H1 (cell line): ENCODE results near the gene ATXN7. TPM values are rescaled to one million over a fixed set of nuclear protein-coding genes. Genes with fewer than 3 reads are reported as not detected.

Source experiments
- CTCF ChIA-PET: fragments of 300-600 bp; sonication (Branson Sonifier 250); formaldehyde crosslinking; loops from one replicate; lab custom pipeline; 2021; ENCODE audit not compliant: partially characterized antibody; lab: Charles Lee
- POLR2A ChIA-PET: fragments of 300-600 bp; sonication (Branson Sonifier 250); formaldehyde crosslinking; loops from one replicate; lab custom pipeline; 2021; ENCODE audit warnings: inconsistent platforms; ENCODE audit not compliant: partially characterized antibody; lab: Charles Lee
- DNase-seq, 2 experiments: peaks; one replicate each; pipeline versions ENCODE4 v3.0.0 to v3.0.0-alpha.2; 2010 to 2022; ENCODE audit warnings: low spot score in 2 of 2, low read depth in 1 of 2, mixed read lengths in 1 of 2
- FAIRE-seq: peaks from 2 replicates; lab custom pipeline; 2011; peaks lifted over from hg19 to GRCh38; lab: Jason Lieb, UNC
- H2AFZ ChIP-seq: 2 replicates; pipeline ENCODE4 v1.8.1; 2012; ENCODE audit warnings: low read length, inconsistent platforms
- H2AK5ac ChIP-seq: 2 replicates; pipeline ENCODE4 v1.6.1; 2013; ENCODE audit warnings: low read depth, low read length
- H2BK120ac ChIP-seq: replicated peaks from 2 replicates; pipeline ENCODE3; 2013; ENCODE audit warnings: low read depth, low read length, inconsistent platforms
- H2BK12ac ChIP-seq: 2 replicates; pipeline ENCODE4 v1.6.1; 2013; ENCODE audit warnings: low read depth, low read length
- H2BK15ac ChIP-seq: 2 replicates; pipeline ENCODE4 v1.6.1; 2013; ENCODE audit warnings: low read length
- H2BK20ac ChIP-seq: 2 replicates; pipeline ENCODE4 v1.6.1; 2013; ENCODE audit warnings: low read length
- H2BK5ac ChIP-seq: 2 replicates; pipeline ENCODE4 v1.6.1; 2013; ENCODE audit warnings: low read depth, low read length
- H3K14ac ChIP-seq: 2 replicates; pipeline ENCODE4 v1.6.1; 2013; ENCODE audit warnings: inconsistent platforms; ENCODE audit not compliant: insufficient read length
- H3K18ac ChIP-seq: 2 replicates; pipeline ENCODE4 v1.6.1; 2013; ENCODE audit warnings: low read length; ENCODE audit errors: extremely low read depth
- H3K23ac ChIP-seq: 2 replicates; pipeline ENCODE4 v1.6.1; 2013; ENCODE audit warnings: inconsistent platforms; ENCODE audit not compliant: insufficient read length
- H3K23me2 ChIP-seq: 2 replicates; pipeline ENCODE4 v1.6.1; 2013; ENCODE audit warnings: low read depth, low read length
- H3K27ac ChIP-seq: 2 replicates; pipeline ENCODE4 v1.6.1; 2011; ENCODE audit warnings: low read depth, low read length, inconsistent platforms
- H3K27me3 ChIP-seq, 4 experiments: replicated peaks in 1 of 4; 1 replicate in 1 of 4; 2 replicates in 3 of 4; pipeline versions ENCODE4 v1.6.1 to v1.8.1; 2011 to 2013; ENCODE audit warnings: low read length in 3 of 4, mild to moderate bottlenecking in 3 of 4, inconsistent platforms in 2 of 4, mixed read lengths in 2 of 4, moderate library complexity in 1 of 4; ENCODE audit not compliant: control insufficient read depth in 3 of 4, insufficient read depth in 3 of 4; ENCODE audit errors: extremely low read depth in 1 of 4
- H3K36me3 ChIP-seq, 4 experiments: 2 replicates each; pipeline versions ENCODE4 v1.6.1 to v1.8.1; 2011 to 2013; ENCODE audit warnings: mild to moderate bottlenecking in 4 of 4, low read length in 3 of 4, moderate library complexity in 2 of 4, control low read depth in 1 of 4, inconsistent platforms in 1 of 4; ENCODE audit not compliant: insufficient read depth in 4 of 4, control insufficient read depth in 2 of 4
- H3K4ac ChIP-seq: replicated peaks from 2 replicates; pipeline ENCODE3; 2013; ENCODE audit warnings: low read length, low read depth, mixed read lengths, inconsistent platforms; ENCODE audit not compliant: insufficient read length
- H3K4me1 ChIP-seq, 4 experiments: replicated peaks in 1 of 4; 1 replicate in 1 of 4; 2 replicates in 3 of 4; pipeline versions ENCODE4 v1.6.1 to v1.8.1; 2011 to 2013; ENCODE audit warnings: low read length in 3 of 4, inconsistent platforms in 2 of 4, mixed read lengths in 1 of 4; ENCODE audit not compliant: insufficient read depth in 4 of 4, control insufficient read depth in 3 of 4
- H3K4me2 ChIP-seq, 2 experiments: 2 replicates each; pipeline versions ENCODE4 v1.6.1 to v1.8.1; 2011 to 2013; ENCODE audit warnings: low read depth in 2 of 2, low read length in 2 of 2, control low read depth in 1 of 2, inconsistent platforms in 1 of 2, mild to moderate bottlenecking in 1 of 2; ENCODE audit not compliant: insufficient read depth in 1 of 2
- H3K4me3 ChIP-seq, 4 experiments: fragments of 200-600, 300-600 bp in 1 of 4; sonication (generic), shearing (Covaris generic), sonication (Bioruptor Twin) in 1 of 4; 2 replicates each; pipeline versions ENCODE4 v1.5.1 to v1.8.1; 2011 to 2016; ENCODE audit warnings: low read length in 4 of 4, low read depth in 3 of 4, control low read depth in 2 of 4, inconsistent platforms in 2 of 4, mild to moderate bottlenecking in 2 of 4, mixed read lengths in 1 of 4, moderate library complexity in 1 of 4; ENCODE audit not compliant: insufficient read depth in 2 of 4; ENCODE audit errors: extremely low read depth in 1 of 4
- H3K56ac ChIP-seq: replicated peaks from 2 replicates; pipeline ENCODE3; 2013; ENCODE audit warnings: low read depth, mild to moderate bottlenecking, mixed read lengths, low read length, inconsistent platforms; ENCODE audit not compliant: insufficient read length
- H3K79me1 ChIP-seq: 2 replicates; pipeline ENCODE4 v1.6.1; 2013; ENCODE audit warnings: low read depth, low read length, control low read depth
- H3K79me2 ChIP-seq, 2 experiments: 2 replicates each; pipeline versions ENCODE4 v1.6.1 to v1.8.1; 2012 to 2013; ENCODE audit warnings: low read length in 2 of 2, mild to moderate bottlenecking in 2 of 2, inconsistent platforms in 1 of 2; ENCODE audit not compliant: insufficient read depth in 2 of 2, control insufficient read depth in 1 of 2
- H3K9ac ChIP-seq, 4 experiments: replicated peaks in 1 of 4; 1 replicate in 1 of 4; 2 replicates in 3 of 4; pipeline versions ENCODE4 v1.6.1 to v1.8.1; 2011 to 2013; ENCODE audit warnings: low read depth in 3 of 4, low read length in 3 of 4, control low read depth in 2 of 4, mild to moderate bottlenecking in 2 of 4, moderate library complexity in 2 of 4, inconsistent platforms in 1 of 4; ENCODE audit errors: extremely low read depth in 1 of 4
- H3K9me3 ChIP-seq, 2 experiments: 2 replicates each; pipeline versions ENCODE4 v1.6.1 to v1.8.1; 2012 to 2013; ENCODE audit warnings: mild to moderate bottlenecking in 2 of 2, moderate library complexity in 2 of 2, control low read depth in 1 of 2, inconsistent platforms in 1 of 2, low read depth in 1 of 2, low read length in 1 of 2, mixed read lengths in 1 of 2; ENCODE audit not compliant: insufficient read depth in 2 of 2
- H4K20me1 ChIP-seq, 2 experiments: replicated peaks in 1 of 2; 2 replicates each; pipeline versions ENCODE3 to v1.8.1; 2011 to 2013; ENCODE audit warnings: inconsistent platforms in 2 of 2, low read length in 2 of 2, mild to moderate bottlenecking in 1 of 2; ENCODE audit not compliant: insufficient read depth in 2 of 2, control insufficient read depth in 1 of 2
- H4K5ac ChIP-seq: 2 replicates; pipeline ENCODE4 v1.6.1; 2013; ENCODE audit warnings: low read length, low read depth, mixed read lengths, inconsistent platforms; ENCODE audit not compliant: insufficient read length
- H4K8ac ChIP-seq: 2 replicates; pipeline ENCODE4 v1.8.0; 2013; ENCODE audit warnings: mild to moderate bottlenecking, moderate library complexity, low read length, inconsistent platforms; ENCODE audit not compliant: insufficient read depth; ENCODE audit errors: extremely low read depth
- H4K91ac ChIP-seq: replicated peaks from 2 replicates; pipeline ENCODE3; 2013; ENCODE audit warnings: low read length, mixed read lengths, inconsistent platforms; ENCODE audit not compliant: insufficient read length
- ASH2L ChIP-seq: fragments of 200-600, 300-600 bp; sonication (generic); IDR thresholded peaks from one replicate; pipeline ENCODE4 v1.7.1; 2017; ENCODE audit warnings: low read length
- BCL11A ChIP-seq, 2 experiments: IDR thresholded peaks; one replicate each; pipeline ENCODE4 v1.6.1; 2011; ENCODE audit warnings: low read depth in 2 of 2, low read length in 2 of 2, mild to moderate bottlenecking in 2 of 2
- CBX5 ChIP-seq: fragments of 300-800, 300-1000 bp; sonication (generic); IDR thresholded peaks from 2 replicates; pipeline ENCODE4 v1.7.1; 2016; ENCODE audit warnings: antibody characterized with exemption, low read length, low read depth
- EGR1 ChIP-seq: IDR thresholded peaks from 2 replicates; pipeline ENCODE4 v1.6.1; 2011; ENCODE audit warnings: low read depth, low read length, borderline replicate concordance
- HDAC2 ChIP-seq, 2 experiments: fragments of 300-600 bp in 1 of 2; sonication (generic) in 1 of 2; IDR thresholded peaks; 2 replicates each; pipeline ENCODE4 v1.6.1; 2011 to 2012; ENCODE audit warnings: low read depth in 2 of 2, low read length in 2 of 2, mild to moderate bottlenecking in 2 of 2, moderate library complexity in 2 of 2, borderline replicate concordance in 1 of 2, inconsistent platforms in 1 of 2
- KDM5A ChIP-seq: fragments of 200-600 bp; IDR thresholded peaks from 2 replicates; pipeline ENCODE4 v1.7.1; 2012; ENCODE audit warnings: mild to moderate bottlenecking, low read length, inconsistent platforms, mixed read lengths
- POU5F1 ChIP-seq: IDR thresholded peaks from 2 replicates; pipeline ENCODE4 v1.6.1; 2011; ENCODE audit warnings: low read depth, mild to moderate bottlenecking, low read length, moderate library complexity
- RBBP5 ChIP-seq: IDR thresholded peaks from 2 replicates; pipeline ENCODE4 v1.7.1; 2012; ENCODE audit warnings: low read depth, mild to moderate bottlenecking, inconsistent platforms, low read length, moderate library complexity, borderline replicate concordance
- TAF7 ChIP-seq: optimal IDR thresholded peaks from 2 replicates; pipeline ENCODE3; 2011; ENCODE audit warnings: low read depth, mild to moderate bottlenecking, inconsistent platforms, low read length, moderate library complexity, borderline replicate concordance
- whole genome bisulfite sequencing, 2 experiments: shearing (Covaris generic) in 1 of 2; methylation state at CpG; one replicate each; pipeline versions ENCODE4 v1.1.6 to v1.1.7; 2013 to 2015; ENCODE audit warnings: low lambda C conversion rate in 2 of 2, mixed read lengths in 2 of 2, inconsistent platforms in 1 of 2, low coverage in 1 of 2, missing lambda C conversion rate in 1 of 2; ENCODE audit not compliant: insufficient replicate concordance in 2 of 2, insufficient coverage in 1 of 2, insufficient read length in 1 of 2; ENCODE audit errors: extremely low coverage in 1 of 2, missing lambda C conversion rate in 1 of 2; 5-methylcytosine and 5-hydroxymethylcytosine counted together
- polyA plus RNA-seq, 7 experiments: library from polyadenylated mRNA; depleted of rRNA in 3 of 7; stranded (reverse) in 5 of 7; unstranded in 2 of 7; fragments of >200 nt in 5 of 7; fragments of 200-250 nt in 2 of 7; gene quantifications; 1 replicate in 5 of 7; 2 replicates in 1 of 7; 4 replicates in 1 of 7; pipeline versions ENCODE4 v1.2.1 to v1.2.3, GENCODE V29; 2011 to 2013; ENCODE audit warnings: missing spikeins in 2 of 7, mixed read lengths in 2 of 7
- total RNA-seq: library from RNA; stranded (reverse); fragmentation: NEBNext Ultra II Directional; extraction: Animal tissue kit (Norgen Biotek cat#: 25700); gene quantifications from 2 replicates; pipeline ENCODE4 v1.2.1, GENCODE V29; 2021
- TF ChIP-seq, protein P1 (sequence below): IDR thresholded peaks from 2 replicates; pipeline ENCODE4 v1.6.1; 2011; ENCODE audit warnings: low read depth, mild to moderate bottlenecking, low read length; ENCODE audit not compliant: insufficient read depth
- TF ChIP-seq, protein P2 (sequence below): IDR thresholded peaks from 2 replicates; pipeline ENCODE4 v1.6.1; 2012; ENCODE audit warnings: inconsistent platforms

The ATXN7 gene
- total and polyA plus RNA-seq, 2 of the 8 experiments (the other 6 are each of a cell fraction or from before 2014, with no cell fraction given): 15.5 to 16.8 TPM

DNA sequence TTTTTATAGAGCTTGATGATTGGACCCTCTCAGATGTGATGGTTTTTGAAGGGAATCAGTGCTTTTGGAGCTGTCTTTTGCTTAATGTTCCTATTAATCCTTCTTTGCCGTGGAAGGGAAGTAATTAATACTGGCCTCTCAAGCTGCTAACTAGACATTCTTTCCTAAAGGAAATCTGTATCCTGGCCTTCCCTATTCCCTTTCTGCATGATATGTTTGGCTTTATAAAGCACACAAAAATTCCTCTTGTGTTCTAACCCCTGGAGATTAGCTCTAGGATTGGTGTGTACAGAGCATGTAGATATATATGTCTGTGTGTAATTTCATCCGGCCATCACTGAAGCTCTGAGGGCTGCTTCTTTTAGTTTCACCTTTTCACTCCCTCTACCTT, 6.9 kb downstream of the ATXN7 start:
- H4K8ac ChIP-seq: no peak overlapping the region
- no peak overlapping the region for H2AFZ ChIP-seq
- H3K56ac ChIP-seq: no peak overlapping the region
- H3K4me3 ChIP-seq: no peak overlapping the region
- FAIRE-seq (no peak), DNase-seq (no peak)
- TF ChIP-seq BCL11A (IDR thresholded peaks at IDR 0.05; ENCODE audit: low read depth in 2 of 2, low read length in 2 of 2): no peak
- TF ChIP-seq POU5F1: no peak
- TF ChIP-seq, protein P1, sequence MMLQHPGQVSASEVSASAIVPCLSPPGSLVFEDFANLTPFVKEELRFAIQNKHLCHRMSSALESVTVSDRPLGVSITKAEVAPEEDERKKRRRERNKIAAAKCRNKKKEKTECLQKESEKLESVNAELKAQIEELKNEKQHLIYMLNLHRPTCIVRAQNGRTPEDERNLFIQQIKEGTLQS: no peak
- no peak for TF ChIP-seq RBBP5
- TF ChIP-seq, protein P2, sequence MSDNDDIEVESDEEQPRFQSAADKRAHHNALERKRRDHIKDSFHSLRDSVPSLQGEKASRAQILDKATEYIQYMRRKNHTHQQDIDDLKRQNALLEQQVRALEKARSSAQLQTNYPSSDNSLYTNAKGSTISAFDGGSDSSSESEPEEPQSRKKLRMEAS: no peak
- TF ChIP-seq EGR1: no peak
- no peak for TF ChIP-seq KDM5A
- TF ChIP-seq TAF7: no peak
- TF ChIP-seq ASH2L: no peak
- no peak for TF ChIP-seq HDAC2 (IDR thresholded peaks at IDR 0.05; ENCODE audit: borderline replicate concordance in 1 of 2, low read depth in 2 of 2, low read length in 2 of 2)
- no peak for TF ChIP-seq CBX5
- H3K9me3 ChIP-seq: no peaks in the 10 kb centered on the region
- POLR2A ChIA-PET: interaction anchor here (0.8 to 1.1 kb wide), 3 partner anchors 9 to 22 kb away, joined by 3 to 5 read pairs (median 4); no protein-coding TSS in a partner anchor
- H3K27me3 ChIP-seq: no peaks in the 10 kb centered on the region
- no peaks in the 10 kb centered on the region for H4K20me1 ChIP-seq
- peaks cover 0 to 69% of the 10 kb centered on the region in 2 experiments; a peak in 2 of 4 replicates for H3K79me2 ChIP-seq
- no peak overlapping the region for H3K23ac ChIP-seq
- H4K91ac ChIP-seq: no peak overlapping the region
- no peak overlapping the region for H3K9ac ChIP-seq
- H3K18ac ChIP-seq: no peak overlapping the region
- H2BK120ac ChIP-seq: no peak overlapping the region
- H2BK20ac ChIP-seq: no peak overlapping the region
- H3K4me1 ChIP-seq: peaks cover 0 to 4% (median 3%) of the 10 kb centered on the region in 4 experiments; a peak in 4 of 7 replicates
- H3K23me2 ChIP-seq: no peaks in the 10 kb centered on the region
- no peak overlapping the region for H2AK5ac ChIP-seq
- H3K27ac ChIP-seq: no peak overlapping the region
- H3K14ac ChIP-seq: no peak overlapping the region
- H2BK12ac ChIP-seq: no peak overlapping the region
- no peak overlapping the region for H3K4me2 ChIP-seq
- H4K5ac ChIP-seq: no peak overlapping the region
- no peak overlapping the region for H2BK15ac ChIP-seq
- no peak overlapping the region for H2BK5ac ChIP-seq
- no peak overlapping the region for H3K4ac ChIP-seq
- WGBS, 2 experiments: 89% methylated on average over 2 of the region's 2 CpGs; no CpG with 5 or more reads in 1 of the 2 experiments
- no peaks in the 10 kb centered on the region; the same call in 1 of the 2 replicates for H3K79me1 ChIP-seq
- no peaks in the 10 kb centered on the region for H3K36me3 ChIP-seq
- CTCF ChIA-PET: interaction anchor here (1.0 kb wide), 1 partner anchor 14 kb away, joined by 3 read pairs; no protein-coding TSS in a partner anchor
